ENCODE measurements around the gene AIFM3. TPM values are rescaled to one million over a fixed set of nuclear protein-coding genes. Genes with fewer than 3 reads are reported as not detected.
A peak's percentile ranks its signal among the peaks of the same experiment; 100 is the strongest.

AIFM3 gene
- total RNA-seq, 4 donors from 2014 or later = 9.5 to 21.9 (median 11.7) TPM

DNA sequence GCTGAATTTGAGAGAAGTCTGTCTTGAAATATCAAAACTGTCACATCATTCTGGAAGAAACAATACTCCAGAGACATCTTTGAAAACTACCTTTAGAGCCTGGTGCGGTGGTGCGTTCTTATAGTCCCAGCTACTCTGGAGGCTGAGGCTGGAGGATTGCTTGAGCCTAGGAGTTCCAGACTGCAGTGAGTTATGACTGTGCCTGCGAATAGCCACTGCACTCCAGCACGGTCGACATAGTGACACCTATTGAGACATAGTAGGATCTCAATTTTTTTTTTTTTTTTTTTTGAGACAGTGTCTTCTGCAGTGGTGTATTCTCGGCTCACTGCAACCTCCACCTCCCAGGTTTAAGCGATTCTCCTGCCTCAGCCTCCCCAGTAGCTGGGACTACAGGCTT, 11.5 kb upstream of the AIFM3 start:
- H3K36me3 ChIP-seq = peaks cover 0 to 28% (median 0%) of the 10 kb centered on the region in 3 donors
- TF ChIP-seq, protein P1, sequence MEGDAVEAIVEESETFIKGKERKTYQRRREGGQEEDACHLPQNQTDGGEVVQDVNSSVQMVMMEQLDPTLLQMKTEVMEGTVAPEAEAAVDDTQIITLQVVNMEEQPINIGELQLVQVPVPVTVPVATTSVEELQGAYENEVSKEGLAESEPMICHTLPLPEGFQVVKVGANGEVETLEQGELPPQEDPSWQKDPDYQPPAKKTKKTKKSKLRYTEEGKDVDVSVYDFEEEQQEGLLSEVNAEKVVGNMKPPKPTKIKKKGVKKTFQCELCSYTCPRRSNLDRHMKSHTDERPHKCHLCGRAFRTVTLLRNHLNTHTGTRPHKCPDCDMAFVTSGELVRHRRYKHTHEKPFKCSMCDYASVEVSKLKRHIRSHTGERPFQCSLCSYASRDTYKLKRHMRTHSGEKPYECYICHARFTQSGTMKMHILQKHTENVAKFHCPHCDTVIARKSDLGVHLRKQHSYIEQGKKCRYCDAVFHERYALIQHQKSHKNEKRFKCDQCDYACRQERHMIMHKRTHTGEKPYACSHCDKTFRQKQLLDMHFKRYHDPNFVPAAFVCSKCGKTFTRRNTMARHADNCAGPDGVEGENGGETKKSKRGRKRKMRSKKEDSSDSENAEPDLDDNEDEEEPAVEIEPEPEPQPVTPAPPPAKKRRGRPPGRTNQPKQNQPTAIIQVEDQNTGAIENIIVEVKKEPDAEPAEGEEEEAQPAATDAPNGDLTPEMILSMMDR (IDR thresholded peaks at IDR 0.05) = no peak
- no peak for TF ChIP-seq POLR2A (IDR thresholded peaks at IDR 0.05)
- peak overlapping the region in 2 of 4 donors; percentile 89 to 95 for H3K27ac ChIP-seq
- H3K9me3 ChIP-seq = no peaks in the 10 kb centered on the region
- no peaks in the 10 kb centered on the region for H3K27me3 ChIP-seq
- peak in 1 of 3 donors; percentile 22 for DNase-seq
- peak overlapping the region in 2 of 4 donors; percentile 58 to 76 for H3K4me3 ChIP-seq
- peaks cover 3 to 48% (median 9%) of the 10 kb centered on the region in 4 donors for H3K4me1 ChIP-seq

DNA sequence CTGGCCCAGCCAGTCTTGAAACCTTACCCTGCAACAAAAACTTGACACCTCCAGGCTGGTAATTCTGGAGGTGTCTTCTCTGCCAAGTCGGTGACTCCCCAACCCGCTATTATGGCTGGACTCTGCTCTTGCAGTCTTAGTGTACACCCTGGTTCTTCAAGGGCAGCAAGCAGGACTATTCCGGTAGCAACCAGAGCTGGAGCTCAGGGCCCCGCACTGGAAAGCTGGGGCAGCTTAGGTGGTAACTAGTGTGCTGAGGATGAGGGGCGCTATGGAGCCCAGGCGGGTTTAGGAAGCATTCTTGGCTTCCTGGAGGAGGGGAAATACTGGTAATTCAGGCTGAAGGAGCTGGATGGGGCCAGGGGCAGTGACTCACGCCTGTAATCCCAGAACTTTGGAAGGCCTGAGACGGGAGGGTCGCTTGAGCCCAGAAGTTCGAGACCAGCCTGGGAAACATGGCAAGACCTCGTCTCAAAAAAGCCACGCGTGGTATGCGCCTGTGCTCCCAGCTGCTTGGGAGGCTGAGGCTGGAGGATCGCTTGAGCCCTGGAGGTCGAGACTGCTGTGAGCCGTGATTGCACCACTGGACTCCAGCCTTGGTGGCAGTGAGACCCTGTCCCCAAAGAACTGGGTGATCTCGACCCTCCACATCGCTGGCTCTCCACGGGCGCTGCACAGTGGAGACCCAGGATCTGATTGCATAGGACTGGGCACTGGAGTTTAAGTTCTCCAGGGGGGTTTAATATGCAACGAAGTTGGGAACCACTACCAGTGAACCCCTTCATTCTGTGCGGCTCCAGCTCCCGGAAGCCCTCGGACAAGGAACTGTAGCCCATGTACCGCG, 10.6 kb upstream of the AIFM3 start:
- Histone ChIP-seq H3K27me3 (no peaks in the 10 kb centered on the region), H3K4me1 (peaks cover 3 to 42% (median 9%) of the 10 kb centered on the region in 4 donors), H3K27ac (peak overlapping the region; percentile 57 to 95 (median 90)), H3K36me3 (peaks cover 0 to 19% (median 0%) of the 10 kb centered on the region in 3 donors), H3K4me3 (peak overlapping the region; percentile 58 to 76 (median 60)), H3K9me3 (no peaks in the 10 kb centered on the region)
- peak in 2 of 3 donors; percentile 83 to 85 for DNase-seq
- TF ChIP-seq, protein P1 (IDR thresholded peaks at IDR 0.05) = peak in 1 of 6 experiments; percentile 6
- peak; percentile 83 to 84 for TF ChIP-seq POLR2A (IDR thresholded peaks at IDR 0.05)

DNA sequence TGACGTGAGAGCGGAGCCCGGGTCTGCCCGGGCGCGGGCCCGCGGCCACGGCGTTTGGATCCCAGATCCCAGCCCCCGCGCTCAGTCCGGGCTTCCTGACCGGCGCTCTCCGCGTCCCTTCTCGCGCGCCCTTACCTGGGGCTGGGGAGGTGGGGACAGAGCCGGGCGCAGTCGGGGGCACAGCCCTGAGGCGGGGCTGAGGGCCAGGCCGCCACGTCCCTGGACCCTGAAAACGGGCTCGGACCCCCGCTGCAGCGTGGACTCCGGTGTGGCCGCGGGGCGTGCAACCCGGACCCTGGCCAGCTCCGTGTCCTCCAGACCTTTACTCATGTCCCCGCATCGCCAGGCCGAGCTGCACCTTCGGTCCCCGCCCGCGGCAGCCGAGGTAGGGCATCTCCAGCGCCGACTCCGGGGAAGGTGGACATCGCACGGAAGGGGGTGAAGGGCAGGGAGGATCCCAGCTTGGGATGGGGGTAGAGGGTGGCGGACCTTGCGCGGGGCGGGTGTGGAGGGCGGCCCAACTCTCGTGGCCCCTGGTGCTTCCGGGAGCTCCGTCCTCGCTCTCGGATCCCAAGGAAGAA, 9.9 kb upstream of the AIFM3 start:
- Histone ChIP-seq H3K4me3 (peak overlapping the region; percentile 58 to 76 (median 60)), H3K27me3 (no peaks in the 10 kb centered on the region), H3K4me1 (peaks cover 0 to 40% (median 9%) of the 10 kb centered on the region in 4 donors), H3K36me3 (peaks cover 0 to 15% (median 0%) of the 10 kb centered on the region in 3 donors), H3K27ac (peak overlapping the region; percentile 57 to 95 (median 90)), H3K9me3 (no peaks in the 10 kb centered on the region)
- DNase-seq = peak in 2 of 3 donors; percentile 63 to 81
- peak; percentile 19 to 45 for TF ChIP-seq POLR2A (IDR thresholded peaks at IDR 0.05)
- TF ChIP-seq, protein P1 (IDR thresholded peaks at IDR 0.05) = peak in 1 of 6 experiments; percentile 6

DNA sequence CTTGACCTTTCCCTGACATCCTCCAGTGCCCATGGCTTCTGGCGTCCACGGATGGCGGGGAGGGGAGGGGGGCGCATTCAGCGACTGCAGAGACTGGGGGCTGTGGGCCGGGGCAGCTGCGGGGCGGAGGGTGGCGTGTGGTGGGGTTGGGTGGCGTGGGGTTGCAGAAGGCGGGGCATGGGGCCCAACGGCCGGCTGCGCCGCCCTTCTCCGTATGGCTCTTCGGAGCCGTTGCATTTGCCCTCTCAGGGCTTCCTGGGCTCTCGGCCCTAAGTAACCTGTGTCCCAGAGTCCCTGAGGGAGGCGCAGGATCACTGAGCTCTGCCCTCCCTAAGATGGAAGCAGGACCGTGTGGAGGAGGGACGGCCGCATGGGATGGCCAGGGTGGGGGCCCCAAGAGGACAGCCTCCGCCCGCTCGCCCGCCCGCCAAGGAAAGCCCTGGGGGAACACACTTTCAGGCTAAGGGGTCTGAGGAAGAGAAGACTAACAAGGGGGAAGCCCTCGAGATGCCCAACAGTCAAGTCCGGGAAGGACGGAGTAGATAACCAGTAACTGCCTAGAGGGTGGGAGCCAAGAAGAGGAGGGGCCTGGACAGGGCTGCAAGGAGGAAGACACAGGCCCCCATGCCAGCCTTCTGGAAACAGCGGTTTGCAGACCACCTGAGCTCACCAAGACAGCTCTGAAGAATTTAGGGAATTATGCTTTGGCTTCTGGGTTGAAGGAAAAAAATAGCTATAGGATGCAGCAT, 9.2 kb upstream of the AIFM3 start:
- peak in 2 of 3 donors; percentile 73 to 79 for DNase-seq
- no peak for TF ChIP-seq POLR2A (IDR thresholded peaks at IDR 0.05)
- TF ChIP-seq, protein P1 (IDR thresholded peaks at IDR 0.05) = no peak
- Histone ChIP-seq H3K36me3 (peaks cover 0 to 10% (median 0%) of the 10 kb centered on the region in 3 donors), H3K27ac (peak overlapping the region; percentile 57 to 95 (median 90)), H3K4me3 (peak overlapping the region; percentile 58 to 76 (median 60)), H3K4me1 (peaks cover 0 to 36% (median 9%) of the 10 kb centered on the region in 4 donors), H3K27me3 (no peaks in the 10 kb centered on the region), H3K9me3 (no peaks in the 10 kb centered on the region)
